H1 (cell line): ENCODE measurements around the gene DDX11.
"Not testable (repeated sequence)": the region's sequence is repeated elsewhere in the genome, so short reads cannot be mapped to it uniquely, and the experiment has no call there.

ENCODE experiments used
- CHD1 ChIP-seq: IDR thresholded peaks from 2 replicates; pipeline ENCODE4 v1.6.1; 2012; ENCODE audit warnings: low read depth, low read length, improper control_type of control experiment
- CTCF ChIP-seq, 3 experiments: IDR thresholded peaks; 1 replicate in 2 of 3; 2 replicates in 1 of 3; pipeline versions ENCODE4 v1.5.1 to v1.6.1; 2011; ENCODE audit warnings: low read length in 3 of 3, mild to moderate bottlenecking in 3 of 3, inconsistent platforms in 2 of 3, low read depth in 1 of 3, moderate library complexity in 1 of 3; ENCODE audit not compliant: insufficient read depth in 1 of 3; ENCODE audit errors: control extremely low read depth in 1 of 3
- GTF2F1 ChIP-seq: IDR thresholded peaks from 2 replicates; pipeline ENCODE4 v1.6.1; 2012; ENCODE audit warnings: low read depth, low read length, improper control_type of control experiment, borderline replicate concordance
- HDAC6 ChIP-seq: IDR thresholded peaks from one replicate; pipeline ENCODE4 v1.7.1; 2012; ENCODE audit warnings: low read depth, mild to moderate bottlenecking, inconsistent platforms, low read length, moderate library complexity
- MAX ChIP-seq: IDR thresholded peaks from 2 replicates; pipeline ENCODE4 v1.6.1; 2012; ENCODE audit warnings: inconsistent platforms
- PHF8 ChIP-seq: fragments of 200-600 bp; sonication (generic); conservative IDR thresholded peaks from 2 replicates; pipeline ENCODE4 v1.7.1; 2012; ENCODE audit warnings: low read depth, mild to moderate bottlenecking, inconsistent platforms, low read length, moderate library complexity
- POLR2A ChIP-seq, 2 experiments: IDR thresholded peaks; 1 replicate in 1 of 2; 2 replicates in 1 of 2; pipeline ENCODE4 v1.6.1; 2011; ENCODE audit warnings: low read depth in 2 of 2, low read length in 2 of 2, mild to moderate bottlenecking in 2 of 2; ENCODE audit errors: control extremely low read depth in 1 of 2
- POLR2AphosphoS5 ChIP-seq: IDR thresholded peaks from 2 replicates; pipeline ENCODE4 v1.6.1; 2011; ENCODE audit warnings: low read depth, low read length
- RBBP5 ChIP-seq: IDR thresholded peaks from 2 replicates; pipeline ENCODE4 v1.7.1; 2012; ENCODE audit warnings: low read depth, mild to moderate bottlenecking, inconsistent platforms, low read length, moderate library complexity, borderline replicate concordance
- SP2 ChIP-seq: IDR thresholded peaks from 2 replicates; pipeline ENCODE4 v1.6.1; 2012; ENCODE audit warnings: mild to moderate bottlenecking, low read length, inconsistent platforms
- SUZ12 ChIP-seq: fragments of 200-600 bp; sonication (generic); IDR thresholded peaks from 2 replicates; pipeline ENCODE4 v1.6.1; 2012; ENCODE audit warnings: mild to moderate bottlenecking, inconsistent platforms, low read length, moderate library complexity, mixed read lengths
- YY1 ChIP-seq: IDR thresholded peaks from 2 replicates; pipeline ENCODE4 v1.6.1; 2011; ENCODE audit warnings: low read depth, mild to moderate bottlenecking, low read length

- TF ChIP-seq POLR2AphosphoS5; CHD1; CTCF (IDR thresholded peaks at IDR 0.05; ENCODE audit: control extremely low read depth in 1 of 3, insufficient read depth in 1 of 3, low read depth in 1 of 3, low read length in 3 of 3); SP2; POLR2A (IDR thresholded peaks at IDR 0.05; ENCODE audit: control extremely low read depth in 1 of 2, low read depth in 2 of 2, low read length in 2 of 2); GTF2F1; PHF8; MAX; YY1; RBBP5; HDAC6; SUZ12: not testable (repeated sequence)
Observed at GRCh38 chr12:31077998-31078397, 4.3 kb downstream of the DDX11 start.
